ENCODE results near the gene NPHP4.
"Not testable (repeated sequence)": the region's sequence is repeated elsewhere in the genome, so short reads cannot be mapped to it uniquely, and the experiment has no call there.

NPHP4 gene

GRCh38 chr1:6029351-6029750, 37.1 kb upstream of the NPHP4 start:
- peaks cover 36% of the 10 kb centered on the region for H3K36me3 Mint-ChIP-seq (ENCODE audit: low read depth)
- H3K4me3 Mint-ChIP-seq: peak overlapping the region; percentile 39
- H3K9me3 Mint-ChIP-seq: no peaks in the 10 kb centered on the region
- peak overlapping the region; percentile 42 for H3K27ac Mint-ChIP-seq
- H3K4me1 Mint-ChIP-seq (ENCODE audit: low read depth): peaks cover 55% of the 10 kb centered on the region
- H3K27me3 Mint-ChIP-seq (ENCODE audit: low read depth): no peaks in the 10 kb centered on the region

DNA sequence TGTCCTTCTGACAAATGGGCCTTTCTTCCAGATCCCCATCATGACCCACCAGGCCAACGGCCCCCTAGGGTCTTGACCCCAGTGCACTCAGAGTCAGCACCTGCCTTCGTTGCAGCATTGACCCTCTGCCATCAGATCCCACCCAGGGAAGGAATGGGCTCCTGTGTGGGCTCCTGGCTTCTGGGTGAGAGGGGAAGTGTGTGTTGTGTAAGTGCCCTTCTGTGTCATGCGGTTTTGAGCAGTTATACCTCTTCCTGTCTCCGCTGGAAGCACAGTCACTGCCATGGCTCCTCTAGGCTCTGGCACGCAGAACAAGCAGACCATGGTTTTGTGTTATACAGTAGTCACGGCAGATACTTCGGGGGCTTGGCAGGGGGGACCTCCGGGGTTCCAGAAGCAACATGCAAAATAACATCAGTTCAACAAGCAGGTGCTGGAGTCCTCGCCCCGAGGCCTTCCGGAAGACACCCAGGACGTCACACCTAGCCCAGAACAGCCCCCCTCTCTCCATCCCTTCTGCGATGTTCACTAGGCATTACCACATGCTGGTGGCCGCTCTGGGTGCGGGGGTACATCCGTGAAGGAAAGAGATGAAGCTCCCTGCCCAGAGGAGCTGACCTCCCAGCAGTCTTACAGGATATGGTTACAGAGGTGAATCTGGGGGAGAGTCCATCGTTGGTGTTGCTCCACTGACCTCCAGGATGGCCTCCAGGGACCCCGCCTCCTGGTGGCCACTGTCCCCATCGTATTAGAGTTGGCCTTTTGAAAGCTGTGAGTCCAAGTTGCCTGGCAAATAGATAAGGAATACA, 36.0 kb upstream of the NPHP4 start:
- peak overlapping the region; percentile 89 for H3K4me3 Mint-ChIP-seq
- H3K4me1 Mint-ChIP-seq (ENCODE audit: low read depth): peaks cover 54% of the 10 kb centered on the region
- H3K27me3 Mint-ChIP-seq (ENCODE audit: low read depth): no peaks in the 10 kb centered on the region
- H3K36me3 Mint-ChIP-seq (ENCODE audit: low read depth): peaks cover 35% of the 10 kb centered on the region
- H3K27ac Mint-ChIP-seq: peak overlapping the region; percentile 97
- H3K9me3 Mint-ChIP-seq: no peaks in the 10 kb centered on the region

GRCh38 chr1:6027591-6027990, 35.4 kb upstream of the NPHP4 start:
- peak overlapping the region; percentile 97 for H3K27ac Mint-ChIP-seq
- H3K27me3 Mint-ChIP-seq (ENCODE audit: low read depth): no peaks in the 10 kb centered on the region
- peaks cover 47% of the 10 kb centered on the region for H3K4me1 Mint-ChIP-seq (ENCODE audit: low read depth)
- H3K36me3 Mint-ChIP-seq (ENCODE audit: low read depth): peaks cover 29% of the 10 kb centered on the region
- no peaks in the 10 kb centered on the region for H3K9me3 Mint-ChIP-seq
- H3K4me3 Mint-ChIP-seq: peak overlapping the region; percentile 89

- Mint-ChIP-seq H3K27me3 (ENCODE audit: low read depth) (no peaks in the 10 kb centered on the region), H3K4me3 (peak overlapping the region; percentile 89), H3K4me1 (ENCODE audit: low read depth) (peaks cover 41% of the 10 kb centered on the region), H3K9me3 (no peaks in the 10 kb centered on the region), H3K27ac (peak overlapping the region; percentile 97), H3K36me3 (ENCODE audit: low read depth) (peaks cover 32% of the 10 kb centered on the region)
Measured at GRCh38 chr1:6026095-6026809, 34.0 kb upstream of the NPHP4 start.

DNA sequence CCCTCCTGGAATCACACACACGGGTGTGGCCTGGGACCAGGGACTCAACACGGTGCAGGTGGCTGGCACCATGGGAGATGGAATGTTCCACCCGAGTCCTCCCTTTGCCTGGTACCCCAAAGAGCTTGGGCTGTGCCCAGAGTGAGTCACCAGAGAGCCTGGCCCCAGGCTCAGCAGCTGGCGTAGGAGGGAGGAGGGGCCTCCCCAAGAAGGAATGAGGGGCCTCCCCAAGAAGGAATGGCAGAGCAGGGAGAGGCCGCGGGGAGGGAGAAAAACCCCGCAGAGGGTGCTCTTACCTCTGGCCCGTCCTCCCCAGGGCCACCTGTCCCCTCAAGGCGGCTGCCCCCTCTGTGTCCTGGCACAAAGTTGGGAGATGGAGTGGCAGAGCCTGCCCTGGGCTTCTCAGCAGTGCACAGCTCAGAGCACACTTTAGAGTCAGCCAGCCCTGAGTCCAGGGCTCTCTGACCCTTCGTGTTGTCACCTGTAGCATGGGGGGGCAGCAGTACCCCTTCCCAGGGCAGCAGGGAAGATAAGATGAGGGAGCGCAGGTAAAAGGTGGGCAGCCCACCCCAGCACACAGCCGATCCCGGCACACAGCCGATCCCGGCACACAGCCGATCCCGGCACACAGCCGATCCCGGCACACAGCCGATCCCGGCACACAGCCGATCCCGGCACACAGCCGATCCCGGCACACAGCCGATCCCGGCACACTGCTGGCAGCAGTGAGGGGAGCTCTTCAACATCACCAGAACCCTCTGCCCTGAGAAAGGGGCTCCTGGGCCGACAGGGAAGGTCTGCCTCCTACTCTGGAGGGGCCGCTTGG, 33.3 kb upstream of the NPHP4 start:
- Mint-ChIP-seq H3K27ac (peak overlapping the region; percentile 97), H3K27me3 (ENCODE audit: low read depth) (no peaks in the 10 kb centered on the region), H3K36me3 (ENCODE audit: low read depth) (peaks cover 29% of the 10 kb centered on the region), H3K9me3 (no peaks in the 10 kb centered on the region), H3K4me1 (ENCODE audit: low read depth) (peaks cover 33% of the 10 kb centered on the region), H3K4me3 (peak overlapping the region; percentile 89)

- peaks cover 22% of the 10 kb centered on the region for H3K4me1 Mint-ChIP-seq (ENCODE audit: low read depth)
- H3K36me3 Mint-ChIP-seq (ENCODE audit: low read depth): peaks cover 29% of the 10 kb centered on the region
- no peak overlapping the region for H3K27ac Mint-ChIP-seq
- no peaks in the 10 kb centered on the region for H3K27me3 Mint-ChIP-seq (ENCODE audit: low read depth)
- H3K4me3 Mint-ChIP-seq: no peak overlapping the region
- no peaks in the 10 kb centered on the region for H3K9me3 Mint-ChIP-seq
Measured at GRCh38 chr1:6024376-6024775, 32.2 kb upstream of the NPHP4 start.

DNA sequence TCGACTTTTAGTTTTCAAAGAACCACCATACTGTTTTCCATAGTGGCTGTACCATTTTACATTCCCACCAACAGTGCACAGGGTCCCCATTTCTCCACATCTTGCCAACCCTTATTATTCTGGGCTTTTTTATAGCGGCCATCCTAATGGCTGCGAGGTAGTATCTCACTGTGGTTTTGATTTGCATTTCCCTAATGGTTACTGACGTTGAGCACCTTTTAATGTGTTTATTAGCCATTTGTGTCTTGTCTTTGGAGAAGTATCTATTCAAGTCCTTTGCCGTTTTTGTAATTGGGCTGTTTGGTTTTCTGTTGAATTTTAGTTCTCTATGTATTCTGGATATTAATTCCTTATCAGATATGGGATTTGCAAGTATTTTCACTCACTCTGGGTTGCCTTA, 31.1 kb upstream of the NPHP4 start:
- Mint-ChIP-seq H3K36me3 (ENCODE audit: low read depth) (peaks cover 26% of the 10 kb centered on the region), H3K4me3 (no peak overlapping the region), H3K9me3 (no peaks in the 10 kb centered on the region), H3K27me3 (ENCODE audit: low read depth) (no peaks in the 10 kb centered on the region), H3K27ac (no peak overlapping the region), H3K4me1 (ENCODE audit: low read depth) (peaks cover 17% of the 10 kb centered on the region)

- H3K27ac Mint-ChIP-seq: no peak overlapping the region
Measured at GRCh38 chr1:6022193-6022592, 30.0 kb upstream of the NPHP4 start.

GRCh38 chr1:6019166-6019845, 27.1 kb upstream of the NPHP4 start:
- Mint-ChIP-seq H3K9me3 (no peaks in the 10 kb centered on the region), H3K4me1 (ENCODE audit: low read depth) (peaks cover 5% of the 10 kb centered on the region), H3K36me3 (ENCODE audit: low read depth) (peaks cover 26% of the 10 kb centered on the region), H3K27ac (no peak overlapping the region), H3K4me3 (no peak overlapping the region), H3K27me3 (ENCODE audit: low read depth) (no peaks in the 10 kb centered on the region)

More at GRCh38 chr1:6022193-6022592, 30.0 kb upstream of the NPHP4 start:
- no peak overlapping the region for H3K4me3 Mint-ChIP-seq
- no peaks in the 10 kb centered on the region for H3K9me3 Mint-ChIP-seq
- H3K27me3 Mint-ChIP-seq (ENCODE audit: low read depth): no peaks in the 10 kb centered on the region
- peaks cover 18% of the 10 kb centered on the region for H3K36me3 Mint-ChIP-seq (ENCODE audit: low read depth)
- H3K4me1 Mint-ChIP-seq (ENCODE audit: low read depth): peaks cover 6% of the 10 kb centered on the region

DNA sequence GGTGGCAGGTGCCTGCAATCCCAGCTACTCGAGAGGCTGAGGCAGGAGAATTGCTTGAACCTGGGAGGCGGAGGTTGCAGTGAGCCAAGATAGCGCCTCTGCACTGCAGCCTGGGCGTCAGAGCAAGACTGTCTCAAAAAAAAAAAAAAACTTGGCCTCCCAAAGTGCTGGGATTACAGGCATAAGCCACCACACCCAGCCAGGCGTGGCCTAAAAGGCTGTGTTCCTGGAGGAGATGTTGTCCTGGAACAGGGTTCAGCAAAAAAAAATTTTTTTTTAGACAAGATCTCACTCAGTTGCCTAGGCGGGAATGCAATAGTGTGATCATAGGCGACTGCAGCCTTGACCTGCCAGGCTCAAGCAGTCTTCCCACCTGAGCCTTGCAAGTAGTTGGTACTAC, 25.4 kb upstream of the NPHP4 start:
- H3K36me3 Mint-ChIP-seq (ENCODE audit: low read depth): peaks cover 28% of the 10 kb centered on the region
- not testable (repeated sequence) for H3K27me3 Mint-ChIP-seq (ENCODE audit: low read depth); H3K9me3 Mint-ChIP-seq; H3K4me3 Mint-ChIP-seq; H3K27ac Mint-ChIP-seq; H3K4me1 Mint-ChIP-seq (ENCODE audit: low read depth)

- Mint-ChIP-seq H3K27ac (no peak overlapping the region), H3K4me1 (ENCODE audit: low read depth) (peaks cover 6% of the 10 kb centered on the region), H3K4me3 (no peak overlapping the region), H3K27me3 (ENCODE audit: low read depth) (no peaks in the 10 kb centered on the region), H3K36me3 (ENCODE audit: low read depth) (peaks cover 22% of the 10 kb centered on the region), H3K9me3 (no peaks in the 10 kb centered on the region)
Measured at GRCh38 chr1:6016191-6016865, 24.1 kb upstream of the NPHP4 start.

DNA sequence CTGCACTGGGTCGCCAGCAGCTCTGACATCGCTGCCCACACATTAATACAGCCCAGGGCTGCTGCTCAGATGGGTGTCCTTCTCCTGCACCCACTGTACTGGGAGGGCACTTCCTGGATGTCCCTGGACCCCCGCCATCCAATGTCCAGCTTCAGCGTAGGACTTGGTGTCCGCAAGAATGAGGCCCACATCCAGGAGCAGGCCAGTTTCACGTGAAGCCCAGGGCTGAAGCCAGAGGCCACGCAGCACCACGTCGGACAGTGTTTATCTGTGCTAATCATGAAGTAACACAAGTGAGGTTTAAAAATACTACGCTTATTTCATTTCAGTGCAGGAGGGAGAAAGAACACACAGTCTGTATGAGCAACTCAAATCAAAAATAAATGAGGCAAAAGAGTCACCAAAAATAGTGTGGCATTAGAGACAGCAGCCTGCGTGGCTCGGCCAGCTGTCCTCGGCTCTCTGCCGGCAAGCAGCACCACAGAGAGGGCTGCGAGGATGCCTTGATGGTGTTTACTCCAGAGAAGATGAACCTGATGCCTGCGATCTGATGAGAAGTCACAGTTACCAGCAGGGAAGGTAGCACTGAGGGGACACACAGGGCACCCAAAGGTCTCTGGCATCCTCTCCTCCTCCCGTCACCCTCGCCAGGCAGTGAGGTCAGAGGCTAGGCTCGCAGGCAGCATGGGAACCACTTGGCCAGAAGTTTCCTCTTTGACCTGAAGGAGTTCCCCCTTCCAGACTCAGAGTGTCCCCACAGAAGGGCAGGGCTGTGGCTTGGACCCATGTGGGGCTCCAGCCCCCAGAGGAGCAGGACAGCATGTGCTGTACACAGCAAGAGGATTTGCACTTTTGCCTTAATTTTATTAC, 22.1 kb upstream of the NPHP4 start:
- Mint-ChIP-seq H3K9me3 (no peaks in the 10 kb centered on the region), H3K36me3 (ENCODE audit: low read depth) (peaks cover 12% of the 10 kb centered on the region), H3K4me1 (ENCODE audit: low read depth) (peaks cover 11% of the 10 kb centered on the region), H3K27ac (no peak overlapping the region), H3K4me3 (no peak overlapping the region), H3K27me3 (ENCODE audit: low read depth) (no peaks in the 10 kb centered on the region)

- Mint-ChIP-seq H3K9me3 (no peaks in the 10 kb centered on the region), H3K4me3 (no peak overlapping the region), H3K4me1 (ENCODE audit: low read depth) (peaks cover 11% of the 10 kb centered on the region), H3K36me3 (ENCODE audit: low read depth) (peaks cover 10% of the 10 kb centered on the region), H3K27me3 (ENCODE audit: low read depth) (no peaks in the 10 kb centered on the region), H3K27ac (no peak overlapping the region)
Measured at GRCh38 chr1:6013491-6013890, 21.3 kb upstream of the NPHP4 start.
